HG02840 (cell line): Measurements from ENCODE around the gene PRR15L.
"Not testable (repeated sequence)": the region's sequence is repeated elsewhere in the genome, so short reads cannot be mapped to it uniquely, and the experiment has no call there.

Experiments
- ATAC-seq: cut with Tn5 transposase; IDR thresholded peaks from one replicate; pipeline ENCODE4 v1.9.1; 2021; ENCODE audit warnings: mild to moderate bottlenecking, moderate library complexity, moderate number of reproducible peaks; ENCODE audit not compliant: unreplicated experiment, low FRiP score

The PRR15L gene

GRCh38 chr17:47941246-47942095 lies 16.2 kb downstream of the PRR15L start, which contains the start of gene PNPO:
Gene PNPO (plus strand): TSS chr17:47941571. CDS start chr17:47941676, 105 bp downstream.
- peak; percentile 93 for ATAC-seq

- ATAC-seq = no peak
Observed at GRCh38 chr17:47937941-47938340, 19.7 kb downstream of the PRR15L start.

- no peak for ATAC-seq
Observed at GRCh38 chr17:47935961-47936360, 21.7 kb downstream of the PRR15L start.

GRCh38 chr17:47935468-47935867 lies 22.2 kb downstream of the PRR15L start:
- ATAC-seq = not testable (repeated sequence)

- no peak for ATAC-seq
Observed at GRCh38 chr17:47934856-47935255, 22.8 kb downstream of the PRR15L start.

- ATAC-seq = no peak
Observed at GRCh38 chr17:47931848-47932247, 25.8 kb downstream of the PRR15L start.

GRCh38 chr17:47929218-47930000 lies 28.3 kb downstream of the PRR15L start:
- ATAC-seq = no peak

GRCh38 chr17:47928415-47928814 lies 29.3 kb downstream of the PRR15L start:
- no peak for ATAC-seq

- ATAC-seq = no peak
Observed at GRCh38 chr17:47927821-47928400, 29.8 kb downstream of the PRR15L start.

- no peak for ATAC-seq
Observed at GRCh38 chr17:47925678-47925988, 32.0 kb downstream of the PRR15L start.

- ATAC-seq = no peak
Observed at GRCh38 chr17:47924785-47925677, 32.7 kb downstream of the PRR15L start.

- ATAC-seq = not testable (repeated sequence)
Observed at GRCh38 chr17:47919889-47920288, 37.8 kb downstream of the PRR15L start.

- ATAC-seq = no peak
Observed at GRCh38 chr17:47918991-47919390, 38.7 kb downstream of the PRR15L start.

- ATAC-seq = no peak
Observed at GRCh38 chr17:47918006-47918405, 39.7 kb downstream of the PRR15L start.

- no peak for ATAC-seq
Observed at GRCh38 chr17:47917581-47917980, 40.1 kb downstream of the PRR15L start.

GRCh38 chr17:47916489-47917208 lies 41.0 kb downstream of the PRR15L start:
- no peak for ATAC-seq

GRCh38 chr17:47915776-47916398 lies 41.8 kb downstream of the PRR15L start:
- ATAC-seq = no peak

GRCh38 chr17:47914306-47914948 lies 43.3 kb downstream of the PRR15L start:
- no peak for ATAC-seq

- no peak for ATAC-seq
Observed at GRCh38 chr17:47913050-47913449, 44.6 kb downstream of the PRR15L start.
